HEK293 (cell line): ENCODE results near the gene ANKRD35.

ENCODE experiments used
- CTCF ChIA-PET: fragments of 350-600 bp; formaldehyde crosslinking; extraction: SDS; loops from one replicate; lab custom pipeline; 2021; ENCODE audit warnings: antibody characterized with exemption; lab: Yijun Ruan, JAX
- POLR2A ChIA-PET: fragments of 300-600 bp; formaldehyde crosslinking; extraction: SDS; loops from one replicate; lab custom pipeline; 2020; ENCODE audit warnings: antibody characterized with exemption, inconsistent platforms; lab: Yijun Ruan, JAX
- H3K27ac ChIP-seq: fragments of 200-500 bp; sonication (Bioruptor generic); 2 replicates; pipeline ENCODE4 v1.5.1; 2014; ENCODE audit warnings: low read depth, low read length, control low read depth, inconsistent platforms; ENCODE audit errors: extremely low read depth
- H3K36me3 ChIP-seq, 2 experiments: fragments of 200-500 bp in 1 of 2; sonication (Bioruptor generic) in 1 of 2; 1 replicate in 1 of 2; 2 replicates in 1 of 2; pipeline ENCODE4 v1.5.1; 2014 to 2017; ENCODE audit warnings: inconsistent platforms in 2 of 2, low read length in 2 of 2; ENCODE audit not compliant: control insufficient read depth in 2 of 2, insufficient read depth in 1 of 2
- H3K4me1 ChIP-seq: fragments of 200-500 bp; sonication (Bioruptor generic); 2 replicates; pipeline ENCODE4 v1.5.1; 2014; ENCODE audit warnings: mild to moderate bottlenecking, low read length, inconsistent platforms; ENCODE audit not compliant: control insufficient read depth, insufficient read depth
- H3K4me3 ChIP-seq: 2 replicates; pipeline ENCODE4 v1.5.1; 2011; ENCODE audit warnings: low read depth, mild to moderate bottlenecking, control low read depth, low read length, moderate library complexity
- H3K9me3 ChIP-seq: fragments of 200-500 bp; sonication (Bioruptor generic); 2 replicates; pipeline ENCODE4 v1.5.1; 2014; ENCODE audit warnings: low read depth, low read length, inconsistent platforms; ENCODE audit not compliant: control insufficient read depth, insufficient read depth
- EGR2 ChIP-seq: fragments of 450-650 bp; formaldehyde crosslinking; IDR thresholded peaks from 2 replicates; pipeline ENCODE4 v1.5.1; 2016; ENCODE audit warnings: low read depth, missing biosample characterization, missing genetic modification characterization
- KLF16 ChIP-seq: fragments of 450-650 bp; formaldehyde crosslinking; IDR thresholded peaks from 2 replicates; pipeline ENCODE4 v1.5.1; 2017; ENCODE audit warnings: missing biosample characterization, missing genetic modification characterization
- ZBTB20 ChIP-seq: fragments of 450-650 bp; formaldehyde crosslinking; IDR thresholded peaks from 2 replicates; pipeline ENCODE4 v1.5.1; 2016; ENCODE audit warnings: missing biosample characterization, missing genetic modification characterization
- ZFP69B ChIP-seq: fragments of 450-650 bp; formaldehyde crosslinking; IDR thresholded peaks from 2 replicates; pipeline ENCODE4 v1.5.1; 2016; ENCODE audit warnings: missing biosample characterization, missing genetic modification characterization
- ZNF133 ChIP-seq: fragments of 450-650 bp; formaldehyde crosslinking; IDR thresholded peaks from 2 replicates; pipeline ENCODE4 v1.5.1; 2016; ENCODE audit warnings: missing biosample characterization, missing genetic modification characterization
- ZNF2 ChIP-seq: fragments of 450-650 bp; formaldehyde crosslinking; IDR thresholded peaks from 2 replicates; pipeline ENCODE4 v1.5.1; 2016; ENCODE audit warnings: missing biosample characterization, missing genetic modification characterization
- ZNF266 ChIP-seq: fragments of 450-650 bp; formaldehyde crosslinking; IDR thresholded peaks from 2 replicates; pipeline ENCODE4 v1.5.1; 2016; ENCODE audit warnings: missing biosample characterization, missing genetic modification characterization, low read depth
- ZNF350 ChIP-seq: fragments of 450-650 bp; formaldehyde crosslinking; IDR thresholded peaks from 2 replicates; pipeline ENCODE4 v1.5.0; 2017; ENCODE audit warnings: missing biosample characterization, mild to moderate bottlenecking, missing genetic modification characterization
- ZNF791 ChIP-seq: fragments of 450-650 bp; formaldehyde crosslinking; IDR thresholded peaks from 2 replicates; pipeline ENCODE4 v1.5.1; 2016; ENCODE audit warnings: missing biosample characterization, missing genetic modification characterization
- ZNF843 ChIP-seq: fragments of 450-650 bp; formaldehyde crosslinking; IDR thresholded peaks from 2 replicates; pipeline ENCODE4 v1.5.1; 2016; ENCODE audit warnings: missing biosample characterization, missing genetic modification characterization
- TF ChIP-seq, protein P1 (sequence below): fragments of 450-650 bp; formaldehyde crosslinking; IDR thresholded peaks from 2 replicates; pipeline ENCODE4 v1.5.1; 2016; ENCODE audit warnings: missing biosample characterization, missing genetic modification characterization
- TF ChIP-seq, protein P2 (sequence below): fragments of 450-650 bp; formaldehyde crosslinking; IDR thresholded peaks from 2 replicates; pipeline ENCODE4 v1.5.1; 2017; ENCODE audit warnings: missing biosample characterization, missing genetic modification characterization
- TF ChIP-seq, protein P3 (sequence below): fragments of 450-650 bp; formaldehyde crosslinking; IDR thresholded peaks from 2 replicates; pipeline ENCODE4 v1.5.1; 2016; ENCODE audit warnings: missing biosample characterization, missing genetic modification characterization
- TF ChIP-seq, protein P4 (sequence below): fragments of 450-650 bp; IDR thresholded peaks from 2 replicates; pipeline ENCODE4 v1.5.1; 2018; ENCODE audit warnings: missing biosample characterization, missing genetic modification characterization

The ANKRD35 gene

DNA sequence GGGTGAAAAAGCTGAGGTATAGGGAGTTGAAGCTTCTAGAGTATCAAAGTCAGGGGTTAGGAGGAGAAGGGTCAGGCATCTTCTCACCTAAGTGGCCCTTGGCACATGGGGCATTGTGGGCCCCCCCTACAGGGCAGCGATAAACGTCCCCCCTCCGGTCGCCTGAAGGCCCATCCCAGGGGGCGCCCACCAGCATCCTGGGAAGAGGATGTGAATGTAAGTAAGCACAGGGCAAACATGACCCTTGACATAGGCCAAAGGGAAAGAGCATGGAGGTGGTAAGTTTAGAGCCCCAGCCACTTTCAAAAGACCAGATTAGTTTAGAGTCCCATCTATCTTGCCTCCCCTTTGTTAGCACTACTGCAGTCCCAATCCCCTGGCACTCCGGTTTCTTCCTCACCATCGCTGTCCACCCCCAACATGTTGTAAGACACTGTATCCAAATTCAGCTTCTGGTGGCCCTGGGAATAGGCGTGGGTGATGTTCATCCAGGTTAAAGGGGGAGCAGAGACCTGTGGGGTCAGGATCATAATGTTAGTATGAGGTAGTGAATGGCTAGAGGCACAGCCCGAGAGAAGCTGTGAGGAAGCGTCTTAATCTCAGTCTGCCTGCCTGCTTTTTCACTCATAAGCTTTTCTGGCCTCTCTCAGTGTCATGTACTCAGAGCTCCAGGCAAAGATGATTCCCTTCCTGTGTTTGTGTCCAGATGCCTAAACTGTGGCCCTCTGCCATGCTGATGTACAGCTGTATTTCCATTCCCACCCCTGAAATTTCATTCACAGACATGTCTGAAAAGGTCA, 21.5 kb upstream of the ANKRD35 start:
- POLR2A ChIA-PET = no interaction called here
- Histone ChIP-seq H3K4me3 (no peak overlapping the region), H3K4me1 (no peaks in the 10 kb centered on the region), H3K27ac (no peak overlapping the region), H3K9me3 (no peaks in the 10 kb centered on the region), H3K36me3 (peaks cover 0 to 15% of the 10 kb centered on the region in 2 experiments; a peak in 1 of 3 replicates)
- TF ChIP-seq ZBTB20 = peak; percentile 71
- TF ChIP-seq, protein P1, sequence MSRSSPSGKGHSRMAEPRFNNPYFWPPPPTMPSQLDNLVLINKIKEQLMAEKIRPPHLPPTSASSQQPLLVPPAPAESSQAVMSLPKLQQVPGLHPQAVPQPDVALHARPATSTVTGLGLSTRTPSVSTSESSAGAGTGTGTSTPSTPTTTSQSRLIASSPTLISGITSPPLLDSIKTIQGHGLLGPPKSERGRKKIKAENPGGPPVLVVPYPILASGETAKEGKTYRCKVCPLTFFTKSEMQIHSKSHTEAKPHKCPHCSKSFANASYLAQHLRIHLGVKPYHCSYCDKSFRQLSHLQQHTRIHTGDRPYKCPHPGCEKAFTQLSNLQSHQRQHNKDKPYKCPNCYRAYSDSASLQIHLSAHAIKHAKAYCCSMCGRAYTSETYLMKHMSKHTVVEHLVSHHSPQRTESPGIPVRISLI = peak; percentile 23; the same call in 1 of the 2 replicates
- TF ChIP-seq, protein P2, sequence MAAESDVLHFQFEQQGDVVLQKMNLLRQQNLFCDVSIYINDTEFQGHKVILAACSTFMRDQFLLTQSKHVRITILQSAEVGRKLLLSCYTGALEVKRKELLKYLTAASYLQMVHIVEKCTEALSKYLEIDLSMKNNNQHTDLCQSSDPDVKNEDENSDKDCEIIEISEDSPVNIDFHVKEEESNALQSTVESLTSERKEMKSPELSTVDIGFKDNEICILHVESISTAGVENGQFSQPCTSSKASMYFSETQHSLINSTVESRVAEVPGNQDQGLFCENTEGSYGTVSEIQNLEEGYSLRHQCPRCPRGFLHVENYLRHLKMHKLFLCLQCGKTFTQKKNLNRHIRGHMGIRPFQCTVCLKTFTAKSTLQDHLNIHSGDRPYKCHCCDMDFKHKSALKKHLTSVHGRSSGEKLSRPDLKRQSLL (tag by site-specific recombination) = no peak
- no peak for TF ChIP-seq KLF16
- CTCF ChIA-PET = interaction anchor here (0.6 to 10.0 kb wide), 6 partner anchors 12 to 86 kb away, joined by 3 to 222 read pairs (median 11); partner anchors contain the start of genes ANKRD35, NUDT17 and RBM8A

DNA sequence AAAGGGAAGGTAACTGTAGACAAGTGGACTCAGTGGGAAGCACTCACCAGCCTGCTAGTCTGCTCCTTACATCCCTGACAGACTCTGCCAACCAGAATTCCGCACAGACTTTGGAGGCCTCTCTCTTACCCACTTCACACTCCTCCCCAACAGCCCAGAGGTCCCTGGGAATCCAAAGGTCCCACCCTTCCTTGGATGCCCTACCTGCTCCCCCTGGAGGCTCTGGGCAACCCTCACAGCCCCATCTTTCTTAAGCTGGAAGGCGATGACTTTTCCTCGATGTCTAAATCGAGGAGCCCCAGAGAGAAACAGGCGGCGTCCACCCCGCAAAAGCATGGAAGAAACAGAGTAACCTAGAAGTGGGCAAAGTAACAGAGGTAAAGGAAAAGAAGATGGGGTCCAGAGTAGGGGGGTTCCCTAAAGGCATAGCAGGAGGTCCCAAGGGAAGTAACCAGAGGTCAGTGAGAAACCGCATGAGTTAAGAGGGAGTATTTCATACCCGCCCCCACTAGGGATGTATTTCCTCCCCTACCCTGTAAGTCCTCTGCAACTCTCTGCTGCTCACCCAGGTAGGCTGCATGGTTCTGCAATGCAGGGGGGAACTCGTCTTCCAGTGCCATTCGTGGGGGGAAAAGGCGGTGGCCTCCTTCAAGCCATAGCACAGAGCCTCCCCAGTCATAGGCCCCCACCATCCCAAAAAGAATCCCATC, 15.8 kb upstream of the ANKRD35 start:
- TF ChIP-seq, protein P3, sequence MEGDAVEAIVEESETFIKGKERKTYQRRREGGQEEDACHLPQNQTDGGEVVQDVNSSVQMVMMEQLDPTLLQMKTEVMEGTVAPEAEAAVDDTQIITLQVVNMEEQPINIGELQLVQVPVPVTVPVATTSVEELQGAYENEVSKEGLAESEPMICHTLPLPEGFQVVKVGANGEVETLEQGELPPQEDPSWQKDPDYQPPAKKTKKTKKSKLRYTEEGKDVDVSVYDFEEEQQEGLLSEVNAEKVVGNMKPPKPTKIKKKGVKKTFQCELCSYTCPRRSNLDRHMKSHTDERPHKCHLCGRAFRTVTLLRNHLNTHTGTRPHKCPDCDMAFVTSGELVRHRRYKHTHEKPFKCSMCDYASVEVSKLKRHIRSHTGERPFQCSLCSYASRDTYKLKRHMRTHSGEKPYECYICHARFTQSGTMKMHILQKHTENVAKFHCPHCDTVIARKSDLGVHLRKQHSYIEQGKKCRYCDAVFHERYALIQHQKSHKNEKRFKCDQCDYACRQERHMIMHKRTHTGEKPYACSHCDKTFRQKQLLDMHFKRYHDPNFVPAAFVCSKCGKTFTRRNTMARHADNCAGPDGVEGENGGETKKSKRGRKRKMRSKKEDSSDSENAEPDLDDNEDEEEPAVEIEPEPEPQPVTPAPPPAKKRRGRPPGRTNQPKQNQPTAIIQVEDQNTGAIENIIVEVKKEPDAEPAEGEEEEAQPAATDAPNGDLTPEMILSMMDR (tag by site-specific recombination) = 0 out of 2 replicates have a peak, but pooled peaks have one; percentile 7
- TF ChIP-seq ZFP69B (tag by site-specific recombination) = no peak
- TF ChIP-seq, all 188 proteins: peak for 1
- Histone ChIP-seq H3K9me3 (no peaks in the 10 kb centered on the region), H3K4me3 (no peak overlapping the region), H3K36me3 (no peaks in the 10 kb centered on the region), H3K27ac (no peak overlapping the region), H3K4me1 (no peaks in the 10 kb centered on the region)
- POLR2A ChIA-PET = interaction anchor here (1.0 kb wide), 1 partner anchor 10 kb away, joined by 3 read pairs; no protein-coding TSS in a partner anchor
- CTCF ChIA-PET = interaction anchor here (1.3 to 4.5 kb wide), 2 partner anchors 9 kb away, joined by 6 to 18 read pairs; partner anchors contain the start of gene ITGA10

DNA sequence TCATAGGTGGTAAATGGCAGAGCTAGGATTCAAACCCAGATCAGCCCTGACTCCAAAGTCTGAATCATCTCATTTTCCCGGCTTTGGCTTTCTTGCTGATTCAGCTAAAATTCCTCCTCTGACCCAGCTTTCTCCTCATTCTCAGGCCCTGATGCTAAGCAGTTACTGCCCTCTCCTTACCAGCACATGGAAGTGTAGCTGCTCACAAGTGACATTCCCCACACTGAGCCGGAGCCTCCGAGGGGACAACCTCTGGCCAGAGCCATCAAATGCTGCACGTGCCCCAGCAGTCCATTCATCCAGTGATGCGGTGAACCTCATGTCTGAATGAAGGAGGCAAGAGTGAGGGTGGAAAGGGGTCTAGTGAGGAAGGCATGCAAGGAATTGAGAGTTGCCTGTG, 13.1 kb upstream of the ANKRD35 start:
- no peaks in the 10 kb centered on the region for H3K9me3 ChIP-seq
- no peaks in the 10 kb centered on the region for H3K4me1 ChIP-seq
- H3K36me3 ChIP-seq = no peaks in the 10 kb centered on the region
- POLR2A ChIA-PET = no interaction called here
- no peak for TF ChIP-seq EGR2 (tag by site-specific recombination)
- no peak for TF ChIP-seq ZNF133 (tag by site-specific recombination)
- no peak for TF ChIP-seq ZNF791 (tag by site-specific recombination)
- TF ChIP-seq ZNF843 (tag by site-specific recombination) = no peak
- no peak overlapping the region for H3K27ac ChIP-seq
- CTCF ChIA-PET = interaction anchor here (2.3 to 4.5 kb wide), 2 partner anchors 7 to 11 kb away, joined by 15 to 18 read pairs; partner anchors contain the start of gene ITGA10
- H3K4me3 ChIP-seq = no peak overlapping the region

DNA sequence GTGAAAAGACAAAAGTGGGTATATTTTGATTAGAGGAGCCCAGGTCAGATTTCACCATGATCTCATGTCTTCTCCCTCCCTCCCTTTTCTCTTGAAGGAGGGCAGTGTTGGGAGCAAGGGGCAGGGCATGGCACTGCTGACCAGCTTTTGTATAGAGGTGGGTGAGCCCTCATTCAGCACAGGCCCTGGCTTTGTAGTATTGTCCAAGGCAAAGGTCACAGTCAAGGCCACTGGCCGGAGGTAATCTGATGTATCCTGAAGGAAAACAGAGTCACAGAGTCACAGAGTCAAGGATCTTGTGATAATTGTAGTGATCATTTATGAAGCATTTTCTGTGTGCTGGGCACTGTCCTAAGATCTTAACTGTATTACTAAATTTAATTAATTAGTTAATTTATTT, 12.3 kb upstream of the ANKRD35 start:
- H3K36me3 ChIP-seq = no peaks in the 10 kb centered on the region
- no peaks in the 10 kb centered on the region for H3K4me1 ChIP-seq
- POLR2A ChIA-PET = no interaction called here
- H3K4me3 ChIP-seq = no peak overlapping the region
- CTCF ChIA-PET = interaction anchor here (2.3 kb wide), 1 partner anchor 12 kb away, joined by 15 read pairs; the partner anchor contains the start of gene ITGA10
- H3K27ac ChIP-seq = no peak overlapping the region
- TF ChIP-seq ZNF2 (tag by site-specific recombination) = no peak
- no peak for TF ChIP-seq ZNF266
- no peak for TF ChIP-seq ZNF350 (tag by site-specific recombination)
- TF ChIP-seq ZNF843 (tag by site-specific recombination) = no peak
- TF ChIP-seq, protein P4, sequence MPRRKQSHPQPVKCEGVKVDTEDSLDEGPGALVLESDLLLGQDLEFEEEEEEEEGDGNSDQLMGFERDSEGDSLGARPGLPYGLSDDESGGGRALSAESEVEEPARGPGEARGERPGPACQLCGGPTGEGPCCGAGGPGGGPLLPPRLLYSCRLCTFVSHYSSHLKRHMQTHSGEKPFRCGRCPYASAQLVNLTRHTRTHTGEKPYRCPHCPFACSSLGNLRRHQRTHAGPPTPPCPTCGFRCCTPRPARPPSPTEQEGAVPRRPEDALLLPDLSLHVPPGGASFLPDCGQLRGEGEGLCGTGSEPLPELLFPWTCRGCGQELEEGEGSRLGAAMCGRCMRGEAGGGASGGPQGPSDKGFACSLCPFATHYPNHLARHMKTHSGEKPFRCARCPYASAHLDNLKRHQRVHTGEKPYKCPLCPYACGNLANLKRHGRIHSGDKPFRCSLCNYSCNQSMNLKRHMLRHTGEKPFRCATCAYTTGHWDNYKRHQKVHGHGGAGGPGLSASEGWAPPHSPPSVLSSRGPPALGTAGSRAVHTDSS = no peak
- no peak for TF ChIP-seq ZBTB20
- TF ChIP-seq, all 188 proteins: peak for 0
- H3K9me3 ChIP-seq = no peaks in the 10 kb centered on the region
